Activated CD4-positive, alpha-beta T cell treated with anti-CD3 and anti-CD28 coated beads, Interleukin-2, amount 10 ng/mL, durations not matched to agents 24 days and 14 days (primary cell): ENCODE measurements around the gene SLC9A9. TPM values are rescaled to one million over a fixed set of nuclear protein-coding genes. Genes with fewer than 3 reads are reported as not detected.
A peak's percentile ranks its signal among the peaks of the same experiment; 100 is the strongest.
"Not testable (repeated sequence)": the region's sequence is repeated elsewhere in the genome, so short reads cannot be mapped to it uniquely, and the experiment has no call there.

Experiments used
- DNase-seq: peaks from one replicate; pipeline ENCODE4 v3.0.0; 2022
- H3K27ac Mint-ChIP-seq: one replicate; pipeline ENCODE4 v1.8.0; 2022; ENCODE audit warnings: mild to moderate bottlenecking, mixed read lengths
- H3K27me3 Mint-ChIP-seq: one replicate; pipeline ENCODE4 v1.8.0; 2022; ENCODE audit warnings: mixed read lengths
- H3K36me3 Mint-ChIP-seq: one replicate; pipeline ENCODE4 v1.8.0; 2022; ENCODE audit warnings: low read depth, mild to moderate bottlenecking, mixed read lengths
- H3K4me1 Mint-ChIP-seq: one replicate; pipeline ENCODE4 v1.8.0; 2021; ENCODE audit warnings: mixed read lengths
- H3K4me3 Mint-ChIP-seq: one replicate; pipeline ENCODE4 v1.8.0; 2022; ENCODE audit warnings: mild to moderate bottlenecking, moderate library complexity, mixed read lengths
- H3K9me3 Mint-ChIP-seq: one replicate; pipeline ENCODE4 v1.8.0; 2021; ENCODE audit warnings: mixed read lengths
- intact Hi-C: fragments of 100-400 bp; cut with micrococcal nuclease; formaldehyde crosslinking; loops from one replicate; pipeline ENCODE4 v1.15.1; 2023
- total RNA-seq: library from RNA; stranded (reverse); gene quantifications from 2 replicates; pipeline ENCODE4 v1.2.3, GENCODE V29; 2022

SLC9A9 gene
- 1.1 and 1.3 TPM in 2 replicates for total RNA-seq

GRCh38 chr3:143847787-143848631, at the start of gene SLC9A9:
SLC9A9 (minus strand) TSS chr3:143848468; CDS start chr3:143848322, 146 bp downstream.
- peak; percentile 77 for DNase-seq
- intact Hi-C loops: loop anchor here (1.0 to 10.0 kb wide), 5 partner anchors 16 to 1123 kb away; partner anchors contain the start of genes DIPK2A and TRPC1
- Mint-ChIP-seq H3K27ac (peak within 1 kb of the TSS; percentile 87), H3K36me3 (peaks cover 4% of the 10 kb centered on the region), H3K4me1 (peaks cover 46% of the 10 kb centered on the region), H3K9me3 (no peaks in the 10 kb centered on the region), H3K4me3 (peak within 1 kb of the TSS; percentile 92), H3K27me3 (peaks cover 6% of the 10 kb centered on the region)

GRCh38 chr3:143897576-143898295, 49.5 kb upstream of the SLC9A9 start:
- intact Hi-C loops: loop anchor here (2.0 kb wide), 1 partner anchor 53 kb away; no protein-coding TSS in a partner anchor
- no peaks in the 10 kb centered on the region for H3K36me3 Mint-ChIP-seq
- DNase-seq: peak; percentile 30
- no peaks in the 10 kb centered on the region for H3K4me1 Mint-ChIP-seq
- H3K27ac Mint-ChIP-seq: no peak overlapping the region
- H3K9me3 Mint-ChIP-seq: no peaks in the 10 kb centered on the region
- H3K4me3 Mint-ChIP-seq: no peak overlapping the region
- H3K27me3 Mint-ChIP-seq: peaks cover 9% of the 10 kb centered on the region

GRCh38 chr3:143896486-143896885, 48.2 kb upstream of the SLC9A9 start:
- H3K36me3 Mint-ChIP-seq: no peaks in the 10 kb centered on the region
- no peak overlapping the region for H3K4me3 Mint-ChIP-seq
- H3K4me1 Mint-ChIP-seq: no peaks in the 10 kb centered on the region
- H3K9me3 Mint-ChIP-seq: no peaks in the 10 kb centered on the region
- peak; percentile 46 for DNase-seq
- H3K27ac Mint-ChIP-seq: no peak overlapping the region
- peaks cover 11% of the 10 kb centered on the region for H3K27me3 Mint-ChIP-seq
- intact Hi-C loops: loop anchor here (2.0 kb wide), 1 partner anchor 54 kb away; no protein-coding TSS in a partner anchor

- intact Hi-C loops: loop anchor here (2.0 kb wide), 1 partner anchor 55 kb away; no protein-coding TSS in a partner anchor
- DNase-seq: peak; percentile 3
- no peak overlapping the region for H3K27ac Mint-ChIP-seq
- H3K27me3 Mint-ChIP-seq: peaks cover 13% of the 10 kb centered on the region
- H3K4me3 Mint-ChIP-seq: no peak overlapping the region
- H3K9me3 Mint-ChIP-seq: no peaks in the 10 kb centered on the region
- no peaks in the 10 kb centered on the region for H3K36me3 Mint-ChIP-seq
- no peaks in the 10 kb centered on the region for H3K4me1 Mint-ChIP-seq
These were observed 47.5 kb upstream of the SLC9A9 start for GRCh38 chr3:143895805-143896204.

- H3K4me3 Mint-ChIP-seq: no peak overlapping the region
- peak; percentile 48 for DNase-seq
- intact Hi-C loops: no loop called here
- no peaks in the 10 kb centered on the region for H3K9me3 Mint-ChIP-seq
- peaks cover 24% of the 10 kb centered on the region for H3K27me3 Mint-ChIP-seq
- no peak overlapping the region for H3K27ac Mint-ChIP-seq
- no peaks in the 10 kb centered on the region for H3K4me1 Mint-ChIP-seq
- H3K36me3 Mint-ChIP-seq: no peaks in the 10 kb centered on the region
These were observed 40.6 kb upstream of the SLC9A9 start for GRCh38 chr3:143888846-143889245.

- no peak overlapping the region for H3K27ac Mint-ChIP-seq
- intact Hi-C loops: no loop called here
These were observed 39.9 kb upstream of the SLC9A9 start for GRCh38 chr3:143888166-143888565.

GRCh38 chr3:143885780-143886427, 37.6 kb upstream of the SLC9A9 start:
- peak; percentile 69 for DNase-seq
- Mint-ChIP-seq H3K4me3 (no peak overlapping the region), H3K27ac (no peak overlapping the region), H3K27me3 (peaks cover 21% of the 10 kb centered on the region), H3K4me1 (no peaks in the 10 kb centered on the region), H3K9me3 (no peaks in the 10 kb centered on the region), H3K36me3 (no peaks in the 10 kb centered on the region)
- intact Hi-C loops: loop anchor here (1.0 kb wide), 1 partner anchor 65 kb away; no protein-coding TSS in a partner anchor

More at GRCh38 chr3:143888166-143888565, 39.9 kb upstream of the SLC9A9 start:
- DNase-seq: no peak
- peaks cover 27% of the 10 kb centered on the region for H3K27me3 Mint-ChIP-seq
- H3K4me1 Mint-ChIP-seq: no peaks in the 10 kb centered on the region
- H3K4me3 Mint-ChIP-seq: no peak overlapping the region
- no peaks in the 10 kb centered on the region for H3K9me3 Mint-ChIP-seq
- no peaks in the 10 kb centered on the region for H3K36me3 Mint-ChIP-seq

DNA sequence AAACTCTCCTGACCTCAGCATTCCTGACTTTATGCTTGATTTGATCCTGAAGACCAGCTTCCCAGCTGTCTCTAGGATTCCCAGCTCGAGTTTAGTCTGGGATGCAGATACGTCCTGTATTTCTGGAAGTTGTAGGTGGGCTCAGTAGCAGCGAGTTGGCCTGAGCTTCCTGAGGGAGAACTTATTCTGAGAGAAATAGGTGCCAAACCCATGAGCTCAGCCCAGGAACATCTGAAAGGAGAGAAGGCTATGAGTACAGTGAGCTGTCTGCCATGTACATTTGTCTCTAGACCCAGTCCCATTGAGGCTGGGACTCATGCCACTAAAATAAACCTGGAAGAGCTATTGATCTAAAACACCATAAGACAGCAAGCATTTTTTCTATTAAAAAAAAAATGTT, 36.6 kb upstream of the SLC9A9 start:
- no peaks in the 10 kb centered on the region for H3K4me1 Mint-ChIP-seq
- H3K27ac Mint-ChIP-seq: no peak overlapping the region
- peaks cover 20% of the 10 kb centered on the region for H3K27me3 Mint-ChIP-seq
- intact Hi-C loops: no loop called here
- DNase-seq: no peak
- no peak overlapping the region for H3K4me3 Mint-ChIP-seq
- no peaks in the 10 kb centered on the region for H3K9me3 Mint-ChIP-seq
- no peaks in the 10 kb centered on the region for H3K36me3 Mint-ChIP-seq

DNA sequence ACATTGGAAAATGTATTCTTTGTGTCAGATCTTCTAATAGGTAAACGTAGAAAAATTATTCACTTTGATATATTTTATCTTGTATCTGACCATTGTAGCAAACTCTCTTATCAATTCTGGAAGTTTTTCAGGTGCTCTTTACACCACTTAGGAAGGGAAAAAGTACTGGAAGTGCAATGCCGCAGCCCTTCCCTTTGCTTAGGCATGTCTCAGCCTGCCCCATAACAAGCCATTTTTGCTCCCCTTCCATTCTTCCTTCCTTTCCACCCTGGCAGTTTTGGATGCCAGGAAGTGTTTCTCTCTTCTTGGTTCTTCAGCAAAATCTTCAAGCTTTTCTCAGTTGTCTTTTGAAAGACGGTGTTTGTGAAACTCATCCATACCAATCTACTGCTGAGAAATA, 34.9 kb upstream of the SLC9A9 start:
- no peak overlapping the region for H3K4me3 Mint-ChIP-seq
- H3K9me3 Mint-ChIP-seq: no peaks in the 10 kb centered on the region
- no peaks in the 10 kb centered on the region for H3K36me3 Mint-ChIP-seq
- no peak overlapping the region for H3K27ac Mint-ChIP-seq
- no peak for DNase-seq
- H3K27me3 Mint-ChIP-seq: peaks cover 15% of the 10 kb centered on the region
- H3K4me1 Mint-ChIP-seq: no peaks in the 10 kb centered on the region
- intact Hi-C loops: no loop called here

DNA sequence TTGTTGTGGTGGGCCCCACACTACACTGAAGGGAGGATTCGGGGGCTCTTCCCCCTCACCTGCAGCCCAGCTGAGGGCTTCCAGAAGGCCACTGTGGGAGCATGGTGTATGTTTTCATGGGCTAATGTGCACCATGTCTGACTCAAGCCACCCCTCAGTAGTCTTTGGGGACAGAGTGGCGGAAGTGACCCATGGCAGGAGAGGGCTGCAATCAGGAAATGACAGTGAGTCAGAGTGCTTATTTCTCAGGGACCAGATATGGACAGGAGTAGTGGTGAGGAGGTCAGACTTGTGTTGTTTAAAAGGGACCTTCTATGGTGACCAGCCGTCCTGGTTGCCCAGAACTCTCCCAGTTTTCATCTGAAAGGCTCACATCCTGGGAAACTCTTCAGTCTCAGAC, 32.8 kb upstream of the SLC9A9 start:
- no peaks in the 10 kb centered on the region for H3K36me3 Mint-ChIP-seq

GRCh38 chr3:143875546-143875945, 27.3 kb upstream of the SLC9A9 start:
- intact Hi-C loops: no loop called here
- no peaks in the 10 kb centered on the region for H3K36me3 Mint-ChIP-seq
- peaks cover 2% of the 10 kb centered on the region for H3K4me1 Mint-ChIP-seq
- no peak for DNase-seq
- H3K27ac Mint-ChIP-seq: no peak overlapping the region
- no peak overlapping the region for H3K4me3 Mint-ChIP-seq
- no peaks in the 10 kb centered on the region for H3K9me3 Mint-ChIP-seq
- peaks cover 7% of the 10 kb centered on the region for H3K27me3 Mint-ChIP-seq

More for the DNA sequence above, 32.8 kb upstream of the SLC9A9 start:
- no peak overlapping the region for H3K4me3 Mint-ChIP-seq
- peaks cover 19% of the 10 kb centered on the region for H3K27me3 Mint-ChIP-seq
- H3K9me3 Mint-ChIP-seq: no peaks in the 10 kb centered on the region
- no peak overlapping the region for H3K27ac Mint-ChIP-seq
- no peaks in the 10 kb centered on the region for H3K4me1 Mint-ChIP-seq
- DNase-seq: no peak
- intact Hi-C loops: no loop called here

DNA sequence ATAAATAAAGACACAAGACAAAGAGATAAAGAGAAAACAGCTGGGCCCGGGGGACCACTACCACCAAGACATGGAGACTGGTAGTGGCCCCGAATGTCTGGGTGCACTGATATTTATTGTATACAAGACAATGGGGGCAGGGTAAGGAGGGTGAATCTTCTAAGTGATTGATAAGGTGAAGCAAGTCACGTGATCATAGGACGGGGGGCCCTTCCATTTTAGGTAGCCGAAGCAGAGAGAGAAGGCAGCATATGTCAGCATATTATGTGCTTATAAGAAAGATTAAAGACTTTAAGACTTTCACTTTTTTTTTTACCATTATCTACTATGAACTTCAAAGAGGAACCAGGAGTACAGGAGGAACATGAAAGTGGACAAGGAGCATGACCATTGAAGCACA, 25.3 kb upstream of the SLC9A9 start:
- DNase-seq, H3K4me3 Mint-ChIP-seq, H3K27ac Mint-ChIP-seq, H3K4me1 Mint-ChIP-seq, H3K9me3 Mint-ChIP-seq, intact Hi-C loops, H3K36me3 Mint-ChIP-seq: not testable (repeated sequence)
- peaks cover 11% of the 10 kb centered on the region for H3K27me3 Mint-ChIP-seq

- Mint-ChIP-seq H3K4me3 (no peak overlapping the region), H3K36me3 (no peaks in the 10 kb centered on the region), H3K27ac (no peak overlapping the region), H3K27me3 (peaks cover 28% of the 10 kb centered on the region), H3K4me1 (peaks cover 2% of the 10 kb centered on the region), H3K9me3 (peaks cover 10% of the 10 kb centered on the region)
- no peak for DNase-seq
- intact Hi-C loops: no loop called here
These were observed 17.0 kb upstream of the SLC9A9 start for GRCh38 chr3:143865302-143865701.
